Hepatocyte (in vitro differentiated cells): ENCODE results near the gene ADRB2.

Experiments used
- EZH2phosphoT487 ChIP-seq: fragments of 200-600 bp; sonication (generic); IDR thresholded peaks from one replicate; pipeline ENCODE4 v1.6.1; 2018; ENCODE audit warnings: antibody characterized with exemption, mild to moderate bottlenecking, low read depth, moderate library complexity; ENCODE audit not compliant: unreplicated experiment, severe bottlenecking
- TF ChIP-seq, protein P1 (sequence below): fragments of 200-600 bp; sonication (generic); IDR thresholded peaks from 2 replicates; pipeline ENCODE4 v1.5.1; 2016; ENCODE audit warnings: antibody characterized with exemption, mild to moderate bottlenecking; ENCODE audit not compliant: poor library complexity

DNA sequence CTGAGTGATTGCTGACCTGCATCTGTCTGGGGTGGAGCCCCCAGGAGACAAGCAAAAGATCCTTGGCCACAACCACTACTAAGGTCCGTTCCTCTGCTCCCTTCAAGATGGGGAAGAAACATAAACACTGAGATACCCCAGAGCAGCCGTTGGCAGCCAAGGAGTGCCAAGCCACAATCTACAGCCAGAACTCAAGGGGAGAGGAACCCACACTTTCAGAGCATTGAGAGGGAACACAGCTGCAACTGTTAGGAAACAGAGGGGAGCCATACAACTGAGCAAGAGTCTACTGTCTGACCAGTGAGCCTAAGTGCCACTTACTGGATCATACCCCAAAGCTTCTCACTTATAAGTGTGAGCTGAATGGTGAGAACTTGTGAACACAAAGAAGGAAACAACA lies 44.6 kb upstream of the ADRB2 start:
- TF ChIP-seq, protein P1, sequence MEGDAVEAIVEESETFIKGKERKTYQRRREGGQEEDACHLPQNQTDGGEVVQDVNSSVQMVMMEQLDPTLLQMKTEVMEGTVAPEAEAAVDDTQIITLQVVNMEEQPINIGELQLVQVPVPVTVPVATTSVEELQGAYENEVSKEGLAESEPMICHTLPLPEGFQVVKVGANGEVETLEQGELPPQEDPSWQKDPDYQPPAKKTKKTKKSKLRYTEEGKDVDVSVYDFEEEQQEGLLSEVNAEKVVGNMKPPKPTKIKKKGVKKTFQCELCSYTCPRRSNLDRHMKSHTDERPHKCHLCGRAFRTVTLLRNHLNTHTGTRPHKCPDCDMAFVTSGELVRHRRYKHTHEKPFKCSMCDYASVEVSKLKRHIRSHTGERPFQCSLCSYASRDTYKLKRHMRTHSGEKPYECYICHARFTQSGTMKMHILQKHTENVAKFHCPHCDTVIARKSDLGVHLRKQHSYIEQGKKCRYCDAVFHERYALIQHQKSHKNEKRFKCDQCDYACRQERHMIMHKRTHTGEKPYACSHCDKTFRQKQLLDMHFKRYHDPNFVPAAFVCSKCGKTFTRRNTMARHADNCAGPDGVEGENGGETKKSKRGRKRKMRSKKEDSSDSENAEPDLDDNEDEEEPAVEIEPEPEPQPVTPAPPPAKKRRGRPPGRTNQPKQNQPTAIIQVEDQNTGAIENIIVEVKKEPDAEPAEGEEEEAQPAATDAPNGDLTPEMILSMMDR, result no peak
- no peak for TF ChIP-seq EZH2phosphoT487
